Chondrocyte (in vitro differentiated cells): Measurements from ENCODE around the gene GFM1. TPM values are rescaled to one million over a fixed set of nuclear protein-coding genes. Genes with fewer than 3 reads are reported as not detected.

Experiments
- DNase-seq: peaks from one replicate; pipeline ENCODE4 v3.0.0; 2021; ENCODE audit warnings: mixed read lengths, low spot score
- H3K27ac Mint-ChIP-seq: one replicate; pipeline ENCODE4 v1.8.0; 2021; ENCODE audit warnings: mild to moderate bottlenecking, moderate library complexity, mixed read lengths; ENCODE audit not compliant: unreplicated experiment
- H3K27me3 Mint-ChIP-seq: 2 replicates; pipeline ENCODE4 v1.8.0; 2021; ENCODE audit warnings: low read depth, mixed read lengths
- H3K36me3 Mint-ChIP-seq: 2 replicates; pipeline ENCODE4 v1.8.0; 2021; ENCODE audit warnings: low read depth, mixed read lengths
- H3K4me1 Mint-ChIP-seq: 2 replicates; pipeline ENCODE4 v1.8.0; 2021; ENCODE audit warnings: low read depth, mild to moderate bottlenecking, mixed read lengths
- H3K4me3 Mint-ChIP-seq: one replicate; pipeline ENCODE4 v1.8.0; 2021; ENCODE audit warnings: mild to moderate bottlenecking, moderate library complexity, mixed read lengths; ENCODE audit not compliant: unreplicated experiment
- H3K9me3 Mint-ChIP-seq: 2 replicates; pipeline ENCODE4 v1.8.0; 2021; ENCODE audit warnings: low read depth, mixed read lengths
- CTCF ChIP-seq: fragments of 200-600 bp; sonication (generic); IDR thresholded peaks from 2 replicates; pipeline ENCODE4 v1.5.0; 2021; ENCODE audit warnings: antibody characterized with exemption, mild to moderate bottlenecking, moderate library complexity
- total RNA-seq: library from RNA; stranded (reverse); gene quantifications from 3 replicates; pipeline ENCODE4 v1.2.1, GENCODE V29; 2021

GFM1 gene
- total RNA-seq, 1 donor from 2014 or later = 34.1 TPM

- no peak for TF ChIP-seq CTCF
- Mint-ChIP-seq H3K4me1 (peaks cover 10% of the 10 kb centered on the region), H3K4me3 (peak overlapping the region; percentile 55), H3K27ac (no peak overlapping the region), H3K9me3 (peaks cover 9% of the 10 kb centered on the region), H3K27me3 (no peaks in the 10 kb centered on the region), H3K36me3 (peaks cover 8% of the 10 kb centered on the region)
- no peak for DNase-seq
Measured at GRCh38 chr3:158731486-158731885, 87.2 kb downstream of the GFM1 start.

GRCh38 chr3:158731938-158732855 is 87.9 kb downstream of the GFM1 start, which contains the start of gene RARRES1:
Gene RARRES1, minus strand, starts transcription at chr3:158732457. Its CDS starts 42 bp downstream, at chr3:158732415.
- peaks cover 10% of the 10 kb centered on the region for H3K4me1 Mint-ChIP-seq
- peaks cover 8% of the 10 kb centered on the region for H3K36me3 Mint-ChIP-seq
- H3K4me3 Mint-ChIP-seq = peak within 1 kb of the TSS; percentile 55
- no peak within 1 kb of the TSS for H3K27ac Mint-ChIP-seq
- no peak for DNase-seq
- TF ChIP-seq CTCF = peak; percentile 62
- peaks cover 9% of the 10 kb centered on the region for H3K9me3 Mint-ChIP-seq
- H3K27me3 Mint-ChIP-seq = no peaks in the 10 kb centered on the region

GRCh38 chr3:158732856-158733200 is 88.5 kb downstream of the GFM1 start:
- H3K27me3 Mint-ChIP-seq = no peaks in the 10 kb centered on the region
- peaks cover 9% of the 10 kb centered on the region for H3K9me3 Mint-ChIP-seq
- H3K36me3 Mint-ChIP-seq = peaks cover 8% of the 10 kb centered on the region
- no peak for TF ChIP-seq CTCF
- H3K27ac Mint-ChIP-seq = no peak overlapping the region
- H3K4me3 Mint-ChIP-seq = peak overlapping the region; percentile 49
- no peak for DNase-seq
- H3K4me1 Mint-ChIP-seq = peaks cover 6% of the 10 kb centered on the region

- Mint-ChIP-seq H3K36me3 (peaks cover 8% of the 10 kb centered on the region), H3K27me3 (no peaks in the 10 kb centered on the region), H3K27ac (no peak overlapping the region), H3K4me1 (peaks cover 4% of the 10 kb centered on the region), H3K9me3 (peaks cover 9% of the 10 kb centered on the region), H3K4me3 (no peak overlapping the region)
- TF ChIP-seq CTCF = no peak
- DNase-seq = no peak
Measured at GRCh38 chr3:158733656-158734055, 89.3 kb downstream of the GFM1 start.

- Mint-ChIP-seq H3K4me3 (no peak overlapping the region), H3K27me3 (no peaks in the 10 kb centered on the region), H3K36me3 (peaks cover 8% of the 10 kb centered on the region), H3K9me3 (peaks cover 9% of the 10 kb centered on the region), H3K27ac (no peak overlapping the region), H3K4me1 (peaks cover 4% of the 10 kb centered on the region)
- DNase-seq = no peak
- TF ChIP-seq CTCF = no peak
Measured at GRCh38 chr3:158735296-158736033, 91.1 kb downstream of the GFM1 start.
